ENCODE results near the gene CLASP2. TPM values are rescaled to one million over a fixed set of nuclear protein-coding genes. Genes with fewer than 3 reads are reported as not detected.
"Not testable (repeated sequence)": the region's sequence is repeated elsewhere in the genome, so short reads cannot be mapped to it uniquely, and the experiment has no call there.

Gene CLASP2
- total RNA-seq = 114 TPM

DNA sequence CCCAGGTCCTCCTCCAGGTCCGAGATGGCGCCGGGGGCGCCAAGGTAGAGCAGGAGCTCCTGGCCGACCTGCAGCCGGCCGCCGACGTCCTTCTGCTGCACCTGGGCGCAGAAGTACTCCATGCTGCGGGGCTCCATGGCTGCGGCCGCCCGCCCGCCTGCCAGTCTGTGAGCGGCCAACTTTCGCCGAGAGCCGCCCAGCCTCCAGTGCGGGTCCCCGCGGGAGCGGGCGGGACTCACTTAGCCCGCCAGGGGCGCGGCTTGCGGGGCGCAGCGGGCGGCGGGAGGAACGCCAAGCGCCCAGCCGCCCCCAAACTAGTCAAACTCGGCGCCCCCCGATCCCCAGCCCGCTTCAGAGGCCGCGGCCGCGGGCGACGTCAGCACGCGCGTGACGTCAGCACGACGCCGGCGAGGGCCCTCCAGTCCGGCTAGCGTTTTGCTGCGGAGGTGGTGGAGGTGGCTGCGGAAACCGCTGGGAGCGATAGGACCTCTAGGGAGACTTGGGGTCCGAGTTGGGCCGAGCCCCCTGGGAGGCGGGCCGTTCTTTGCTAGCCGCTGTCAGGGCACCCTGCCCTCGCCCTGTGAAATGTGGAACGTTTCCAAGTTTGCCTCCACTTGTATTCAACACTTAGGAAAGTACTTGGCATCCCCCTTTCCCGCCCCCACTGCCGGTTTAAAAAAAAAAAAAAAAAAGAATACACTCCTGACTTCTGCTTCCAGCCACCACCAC, at the start of gene CLASP2:
TSS of gene CLASP2 (minus strand) at position 389 of the 729 bp plus-strand sequence. CDS start at position 137, 252 bp downstream.
- Histone ChIP-seq H3K36me3 (ENCODE audit: control insufficient read depth in 3 of 3, insufficient read depth in 3 of 3, low read length in 3 of 3) (no peaks in the 10 kb centered on the region), H3K4me3 (ENCODE audit: low read length in 3 of 3) (peak within 1 kb of the TSS; percentile 84 to 91 (median 90)), H3K27me3 (ENCODE audit: control insufficient read depth in 3 of 3, insufficient read depth in 3 of 3, low read length in 3 of 3) (no peaks in the 10 kb centered on the region), H3K4me1 (ENCODE audit: control insufficient read depth in 3 of 3, insufficient read depth in 3 of 3, low read length in 3 of 3) (peaks cover 0 to 10% (median 6%) of the 10 kb centered on the region in 3 donors), H3K9me3 (ENCODE audit: control insufficient read depth in 3 of 3, low read length in 3 of 3) (no peaks in the 10 kb centered on the region), H3K9ac (ENCODE audit: low read depth in 1 of 3, low read length in 3 of 3) (peak within 1 kb of the TSS; percentile 88 to 91 (median 88)), H3K27ac (ENCODE audit: low read depth, low read length) (peak within 1 kb of the TSS; percentile 90)

DNA sequence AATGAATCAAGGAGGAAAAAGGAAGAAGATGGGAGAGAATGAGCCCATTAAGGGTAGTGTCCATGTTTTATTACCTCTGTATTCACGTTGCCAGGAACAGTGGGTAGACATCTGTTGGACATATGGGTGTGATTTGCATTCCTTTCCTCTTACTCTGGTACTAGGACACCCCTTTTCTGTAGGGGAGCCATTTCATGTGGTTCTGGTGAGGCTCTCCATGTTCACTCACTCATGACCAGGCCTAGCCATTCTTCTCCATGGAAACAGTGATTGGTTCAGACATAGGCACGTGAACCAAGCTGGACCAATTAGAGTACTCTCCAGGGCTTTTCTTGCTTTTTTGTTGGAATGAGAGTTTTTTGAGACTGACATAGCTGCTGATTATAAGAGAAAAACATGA, 40.8 kb upstream of the CLASP2 start:
- Histone ChIP-seq H3K4me1 (ENCODE audit: control insufficient read depth in 3 of 3, insufficient read depth in 3 of 3, low read length in 3 of 3) (no peaks in the 10 kb centered on the region), H3K27ac (ENCODE audit: low read depth, low read length) (no peak overlapping the region), H3K9ac (ENCODE audit: low read depth in 1 of 3, low read length in 3 of 3) (no peak overlapping the region), H3K27me3 (ENCODE audit: control insufficient read depth in 3 of 3, insufficient read depth in 3 of 3, low read length in 3 of 3) (no peaks in the 10 kb centered on the region), H3K9me3 (ENCODE audit: control insufficient read depth in 3 of 3, low read length in 3 of 3) (no peaks in the 10 kb centered on the region), H3K4me3 (ENCODE audit: low read length in 3 of 3) (no peak overlapping the region), H3K36me3 (ENCODE audit: control insufficient read depth in 3 of 3, insufficient read depth in 3 of 3, low read length in 3 of 3) (no peaks in the 10 kb centered on the region)

DNA sequence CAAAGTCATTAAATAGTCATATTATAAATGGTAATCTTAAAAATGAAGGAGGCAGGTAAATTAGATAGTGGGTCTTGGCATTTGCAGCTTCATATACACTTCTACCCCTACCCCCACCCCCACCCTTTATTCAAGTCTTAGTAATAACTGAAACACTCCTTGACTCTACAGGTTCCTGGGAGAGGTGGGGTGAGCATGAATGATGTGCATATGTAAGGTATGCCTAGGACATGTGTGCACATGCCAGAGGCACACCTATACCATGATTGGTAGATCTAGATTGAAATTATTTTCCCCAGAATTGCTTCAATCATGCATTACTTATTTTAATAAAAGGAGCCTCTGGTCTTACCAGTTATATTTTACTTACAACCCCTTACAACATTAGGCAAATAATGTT, 40.2 kb upstream of the CLASP2 start:
- Histone ChIP-seq H3K4me3 (ENCODE audit: low read length in 3 of 3) (no peak overlapping the region), H3K36me3 (ENCODE audit: control insufficient read depth in 3 of 3, insufficient read depth in 3 of 3, low read length in 3 of 3) (no peaks in the 10 kb centered on the region), H3K9me3 (ENCODE audit: control insufficient read depth in 3 of 3, low read length in 3 of 3) (no peaks in the 10 kb centered on the region), H3K27me3 (ENCODE audit: control insufficient read depth in 3 of 3, insufficient read depth in 3 of 3, low read length in 3 of 3) (no peaks in the 10 kb centered on the region), H3K9ac (ENCODE audit: low read depth in 1 of 3, low read length in 3 of 3) (no peak overlapping the region), H3K4me1 (ENCODE audit: control insufficient read depth in 3 of 3, insufficient read depth in 3 of 3, low read length in 3 of 3) (no peaks in the 10 kb centered on the region), H3K27ac (ENCODE audit: low read depth, low read length) (no peak overlapping the region)

- not testable (repeated sequence) for H3K36me3 ChIP-seq (ENCODE audit: control insufficient read depth in 3 of 3, insufficient read depth in 3 of 3, low read length in 3 of 3); H3K9ac ChIP-seq (ENCODE audit: low read depth in 1 of 3, low read length in 3 of 3); H3K4me3 ChIP-seq (ENCODE audit: low read length in 3 of 3); H3K4me1 ChIP-seq (ENCODE audit: control insufficient read depth in 3 of 3, insufficient read depth in 3 of 3, low read length in 3 of 3); H3K27me3 ChIP-seq (ENCODE audit: control insufficient read depth in 3 of 3, insufficient read depth in 3 of 3, low read length in 3 of 3); H3K9me3 ChIP-seq (ENCODE audit: control insufficient read depth in 3 of 3, low read length in 3 of 3); H3K27ac ChIP-seq (ENCODE audit: low read depth, low read length)
These were observed 36.3 kb upstream of the CLASP2 start for GRCh38 chr3:33754391-33754790.

GRCh38 chr3:33751336-33751735, 33.3 kb upstream of the CLASP2 start:
- no peaks in the 10 kb centered on the region for H3K27me3 ChIP-seq (ENCODE audit: control insufficient read depth in 3 of 3, insufficient read depth in 3 of 3, low read length in 3 of 3)
- H3K4me3 ChIP-seq (ENCODE audit: low read length in 3 of 3) = no peak overlapping the region
- H3K36me3 ChIP-seq (ENCODE audit: control insufficient read depth in 3 of 3, insufficient read depth in 3 of 3, low read length in 3 of 3) = no peaks in the 10 kb centered on the region
- H3K9me3 ChIP-seq (ENCODE audit: control insufficient read depth in 3 of 3, low read length in 3 of 3) = no peaks in the 10 kb centered on the region
- H3K4me1 ChIP-seq (ENCODE audit: control insufficient read depth in 3 of 3, insufficient read depth in 3 of 3, low read length in 3 of 3) = no peaks in the 10 kb centered on the region
- H3K9ac ChIP-seq (ENCODE audit: low read depth in 1 of 3, low read length in 3 of 3) = no peak overlapping the region
- no peak overlapping the region for H3K27ac ChIP-seq (ENCODE audit: low read depth, low read length)

GRCh38 chr3:33750211-33750548, 32.1 kb upstream of the CLASP2 start:
- Histone ChIP-seq H3K27me3 (ENCODE audit: control insufficient read depth in 3 of 3, insufficient read depth in 3 of 3, low read length in 3 of 3) (no peaks in the 10 kb centered on the region), H3K9me3 (ENCODE audit: control insufficient read depth in 3 of 3, low read length in 3 of 3) (no peaks in the 10 kb centered on the region), H3K27ac (ENCODE audit: low read depth, low read length) (no peak overlapping the region), H3K4me3 (ENCODE audit: low read length in 3 of 3) (no peak overlapping the region), H3K36me3 (ENCODE audit: control insufficient read depth in 3 of 3, insufficient read depth in 3 of 3, low read length in 3 of 3) (no peaks in the 10 kb centered on the region), H3K4me1 (ENCODE audit: control insufficient read depth in 3 of 3, insufficient read depth in 3 of 3, low read length in 3 of 3) (no peaks in the 10 kb centered on the region), H3K9ac (ENCODE audit: low read depth in 1 of 3, low read length in 3 of 3) (no peak overlapping the region)

GRCh38 chr3:33749546-33750210, 31.6 kb upstream of the CLASP2 start:
- Histone ChIP-seq H3K27ac (ENCODE audit: low read depth, low read length) (no peak overlapping the region), H3K27me3 (ENCODE audit: control insufficient read depth in 3 of 3, insufficient read depth in 3 of 3, low read length in 3 of 3) (no peaks in the 10 kb centered on the region), H3K9me3 (ENCODE audit: control insufficient read depth in 3 of 3, low read length in 3 of 3) (no peaks in the 10 kb centered on the region), H3K9ac (ENCODE audit: low read depth in 1 of 3, low read length in 3 of 3) (no peak overlapping the region), H3K36me3 (ENCODE audit: control insufficient read depth in 3 of 3, insufficient read depth in 3 of 3, low read length in 3 of 3) (no peaks in the 10 kb centered on the region), H3K4me1 (ENCODE audit: control insufficient read depth in 3 of 3, insufficient read depth in 3 of 3, low read length in 3 of 3) (no peaks in the 10 kb centered on the region), H3K4me3 (ENCODE audit: low read length in 3 of 3) (no peak overlapping the region)

GRCh38 chr3:33746416-33747116, 28.5 kb upstream of the CLASP2 start:
- no peak overlapping the region for H3K9ac ChIP-seq (ENCODE audit: low read depth in 1 of 3, low read length in 3 of 3)
- no peaks in the 10 kb centered on the region for H3K27me3 ChIP-seq (ENCODE audit: control insufficient read depth in 3 of 3, insufficient read depth in 3 of 3, low read length in 3 of 3)
- H3K4me1 ChIP-seq (ENCODE audit: control insufficient read depth in 3 of 3, insufficient read depth in 3 of 3, low read length in 3 of 3) = no peaks in the 10 kb centered on the region
- no peaks in the 10 kb centered on the region for H3K9me3 ChIP-seq (ENCODE audit: control insufficient read depth in 3 of 3, low read length in 3 of 3)
- H3K27ac ChIP-seq (ENCODE audit: low read depth, low read length) = no peak overlapping the region
- H3K36me3 ChIP-seq (ENCODE audit: control insufficient read depth in 3 of 3, insufficient read depth in 3 of 3, low read length in 3 of 3) = no peaks in the 10 kb centered on the region
- no peak overlapping the region for H3K4me3 ChIP-seq (ENCODE audit: low read length in 3 of 3)

DNA sequence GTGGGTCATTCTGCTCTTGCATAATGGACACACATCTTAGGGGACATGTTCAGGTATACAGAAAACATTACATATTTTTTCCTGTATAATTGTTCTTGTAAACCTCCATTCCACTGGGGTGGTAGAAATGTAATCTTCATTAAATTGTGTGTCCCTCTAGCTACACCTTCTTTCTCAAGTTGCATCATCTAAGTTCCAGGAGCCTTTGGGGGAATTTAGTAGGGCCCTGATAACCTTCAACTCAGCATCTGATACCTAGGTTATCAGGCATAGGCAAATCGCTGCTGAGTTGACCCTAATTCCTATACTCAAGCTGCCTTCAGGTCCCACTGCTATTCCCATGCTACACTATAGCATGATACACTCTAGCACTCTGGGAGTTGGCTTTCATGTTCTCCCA, 19.1 kb upstream of the CLASP2 start:
- Histone ChIP-seq H3K4me3 (ENCODE audit: low read length in 3 of 3) (no peak overlapping the region), H3K27ac (ENCODE audit: low read depth, low read length) (no peak overlapping the region), H3K9ac (ENCODE audit: low read depth in 1 of 3, low read length in 3 of 3) (no peak overlapping the region), H3K27me3 (ENCODE audit: control insufficient read depth in 3 of 3, insufficient read depth in 3 of 3, low read length in 3 of 3) (no peaks in the 10 kb centered on the region), H3K36me3 (ENCODE audit: control insufficient read depth in 3 of 3, insufficient read depth in 3 of 3, low read length in 3 of 3) (no peaks in the 10 kb centered on the region), H3K9me3 (ENCODE audit: control insufficient read depth in 3 of 3, low read length in 3 of 3) (no peaks in the 10 kb centered on the region), H3K4me1 (ENCODE audit: control insufficient read depth in 3 of 3, insufficient read depth in 3 of 3, low read length in 3 of 3) (no peaks in the 10 kb centered on the region)

GRCh38 chr3:33732394-33732793, 14.3 kb upstream of the CLASP2 start:
- Histone ChIP-seq H3K4me3 (ENCODE audit: low read length in 3 of 3) (no peak overlapping the region), H3K27ac (ENCODE audit: low read depth, low read length) (no peak overlapping the region), H3K9ac (ENCODE audit: low read depth in 1 of 3, low read length in 3 of 3) (no peak overlapping the region)

More at GRCh38 chr3:33732394-33732793, 14.3 kb upstream of the CLASP2 start:
- Histone ChIP-seq H3K4me1 (ENCODE audit: control insufficient read depth in 3 of 3, insufficient read depth in 3 of 3, low read length in 3 of 3) (no peaks in the 10 kb centered on the region), H3K36me3 (ENCODE audit: control insufficient read depth in 3 of 3, insufficient read depth in 3 of 3, low read length in 3 of 3) (no peaks in the 10 kb centered on the region), H3K9me3 (ENCODE audit: control insufficient read depth in 3 of 3, low read length in 3 of 3) (no peaks in the 10 kb centered on the region), H3K27me3 (ENCODE audit: control insufficient read depth in 3 of 3, insufficient read depth in 3 of 3, low read length in 3 of 3) (no peaks in the 10 kb centered on the region)
